H1 (cell line): Measurements from ENCODE around the gene CDK7. TPM values are rescaled to one million over a fixed set of nuclear protein-coding genes. Genes with fewer than 3 reads are reported as not detected.

Experiments used
- CTCF ChIA-PET: fragments of 300-600 bp; sonication (Branson Sonifier 250); formaldehyde crosslinking; loops from one replicate; lab custom pipeline; 2021; ENCODE audit not compliant: partially characterized antibody; lab: Charles Lee
- POLR2A ChIA-PET: fragments of 300-600 bp; sonication (Branson Sonifier 250); formaldehyde crosslinking; loops from one replicate; lab custom pipeline; 2021; ENCODE audit warnings: inconsistent platforms; ENCODE audit not compliant: partially characterized antibody; lab: Charles Lee
- DNase-seq, 2 experiments: peaks; one replicate each; pipeline versions ENCODE4 v3.0.0 to v3.0.0-alpha.2; 2010 to 2022; ENCODE audit warnings: low spot score in 2 of 2, low read depth in 1 of 2, mixed read lengths in 1 of 2
- FAIRE-seq: peaks from 2 replicates; lab custom pipeline; 2011; peaks lifted over from hg19 to GRCh38; lab: Jason Lieb, UNC
- H2AFZ ChIP-seq: 2 replicates; pipeline ENCODE4 v1.8.1; 2012; ENCODE audit warnings: low read length, inconsistent platforms
- H2AK5ac ChIP-seq: 2 replicates; pipeline ENCODE4 v1.6.1; 2013; ENCODE audit warnings: low read depth, low read length
- H2BK120ac ChIP-seq: replicated peaks from 2 replicates; pipeline ENCODE3; 2013; ENCODE audit warnings: low read depth, low read length, inconsistent platforms
- H2BK12ac ChIP-seq: 2 replicates; pipeline ENCODE4 v1.6.1; 2013; ENCODE audit warnings: low read depth, low read length
- H2BK15ac ChIP-seq: 2 replicates; pipeline ENCODE4 v1.6.1; 2013; ENCODE audit warnings: low read length
- H2BK20ac ChIP-seq: 2 replicates; pipeline ENCODE4 v1.6.1; 2013; ENCODE audit warnings: low read length
- H2BK5ac ChIP-seq: 2 replicates; pipeline ENCODE4 v1.6.1; 2013; ENCODE audit warnings: low read depth, low read length
- H3K14ac ChIP-seq: 2 replicates; pipeline ENCODE4 v1.6.1; 2013; ENCODE audit warnings: inconsistent platforms; ENCODE audit not compliant: insufficient read length
- H3K18ac ChIP-seq: 2 replicates; pipeline ENCODE4 v1.6.1; 2013; ENCODE audit warnings: low read length; ENCODE audit errors: extremely low read depth
- H3K23ac ChIP-seq: 2 replicates; pipeline ENCODE4 v1.6.1; 2013; ENCODE audit warnings: inconsistent platforms; ENCODE audit not compliant: insufficient read length
- H3K23me2 ChIP-seq: 2 replicates; pipeline ENCODE4 v1.6.1; 2013; ENCODE audit warnings: low read depth, low read length
- H3K27ac ChIP-seq: 2 replicates; pipeline ENCODE4 v1.6.1; 2011; ENCODE audit warnings: low read depth, low read length, inconsistent platforms
- H3K27me3 ChIP-seq, 4 experiments: replicated peaks in 1 of 4; 1 replicate in 1 of 4; 2 replicates in 3 of 4; pipeline versions ENCODE4 v1.6.1 to v1.8.1; 2011 to 2013; ENCODE audit warnings: low read length in 3 of 4, mild to moderate bottlenecking in 3 of 4, inconsistent platforms in 2 of 4, mixed read lengths in 2 of 4, moderate library complexity in 1 of 4; ENCODE audit not compliant: control insufficient read depth in 3 of 4, insufficient read depth in 3 of 4; ENCODE audit errors: extremely low read depth in 1 of 4
- H3K36me3 ChIP-seq, 4 experiments: 2 replicates each; pipeline versions ENCODE4 v1.6.1 to v1.8.1; 2011 to 2013; ENCODE audit warnings: mild to moderate bottlenecking in 4 of 4, low read length in 3 of 4, moderate library complexity in 2 of 4, control low read depth in 1 of 4, inconsistent platforms in 1 of 4; ENCODE audit not compliant: insufficient read depth in 4 of 4, control insufficient read depth in 2 of 4
- H3K4ac ChIP-seq: replicated peaks from 2 replicates; pipeline ENCODE3; 2013; ENCODE audit warnings: low read length, low read depth, mixed read lengths, inconsistent platforms; ENCODE audit not compliant: insufficient read length
- H3K4me1 ChIP-seq, 4 experiments: replicated peaks in 1 of 4; 1 replicate in 1 of 4; 2 replicates in 3 of 4; pipeline versions ENCODE4 v1.6.1 to v1.8.1; 2011 to 2013; ENCODE audit warnings: low read length in 3 of 4, inconsistent platforms in 2 of 4, mixed read lengths in 1 of 4; ENCODE audit not compliant: insufficient read depth in 4 of 4, control insufficient read depth in 3 of 4
- H3K4me2 ChIP-seq, 2 experiments: 2 replicates each; pipeline versions ENCODE4 v1.6.1 to v1.8.1; 2011 to 2013; ENCODE audit warnings: low read depth in 2 of 2, low read length in 2 of 2, control low read depth in 1 of 2, inconsistent platforms in 1 of 2, mild to moderate bottlenecking in 1 of 2; ENCODE audit not compliant: insufficient read depth in 1 of 2
- H3K4me3 ChIP-seq, 4 experiments: fragments of 200-600, 300-600 bp in 1 of 4; sonication (generic), shearing (Covaris generic), sonication (Bioruptor Twin) in 1 of 4; 2 replicates each; pipeline versions ENCODE4 v1.5.1 to v1.8.1; 2011 to 2016; ENCODE audit warnings: low read length in 4 of 4, low read depth in 3 of 4, control low read depth in 2 of 4, inconsistent platforms in 2 of 4, mild to moderate bottlenecking in 2 of 4, mixed read lengths in 1 of 4, moderate library complexity in 1 of 4; ENCODE audit not compliant: insufficient read depth in 2 of 4; ENCODE audit errors: extremely low read depth in 1 of 4
- H3K56ac ChIP-seq: replicated peaks from 2 replicates; pipeline ENCODE3; 2013; ENCODE audit warnings: low read depth, mild to moderate bottlenecking, mixed read lengths, low read length, inconsistent platforms; ENCODE audit not compliant: insufficient read length
- H3K79me1 ChIP-seq: 2 replicates; pipeline ENCODE4 v1.6.1; 2013; ENCODE audit warnings: low read depth, low read length, control low read depth
- H3K79me2 ChIP-seq, 2 experiments: 2 replicates each; pipeline versions ENCODE4 v1.6.1 to v1.8.1; 2012 to 2013; ENCODE audit warnings: low read length in 2 of 2, mild to moderate bottlenecking in 2 of 2, inconsistent platforms in 1 of 2; ENCODE audit not compliant: insufficient read depth in 2 of 2, control insufficient read depth in 1 of 2
- H3K9ac ChIP-seq, 4 experiments: replicated peaks in 1 of 4; 1 replicate in 1 of 4; 2 replicates in 3 of 4; pipeline versions ENCODE4 v1.6.1 to v1.8.1; 2011 to 2013; ENCODE audit warnings: low read depth in 3 of 4, low read length in 3 of 4, control low read depth in 2 of 4, mild to moderate bottlenecking in 2 of 4, moderate library complexity in 2 of 4, inconsistent platforms in 1 of 4; ENCODE audit errors: extremely low read depth in 1 of 4
- H3K9me3 ChIP-seq, 2 experiments: 2 replicates each; pipeline versions ENCODE4 v1.6.1 to v1.8.1; 2012 to 2013; ENCODE audit warnings: mild to moderate bottlenecking in 2 of 2, moderate library complexity in 2 of 2, control low read depth in 1 of 2, inconsistent platforms in 1 of 2, low read depth in 1 of 2, low read length in 1 of 2, mixed read lengths in 1 of 2; ENCODE audit not compliant: insufficient read depth in 2 of 2
- H4K20me1 ChIP-seq, 2 experiments: replicated peaks in 1 of 2; 2 replicates each; pipeline versions ENCODE3 to v1.8.1; 2011 to 2013; ENCODE audit warnings: inconsistent platforms in 2 of 2, low read length in 2 of 2, mild to moderate bottlenecking in 1 of 2; ENCODE audit not compliant: insufficient read depth in 2 of 2, control insufficient read depth in 1 of 2
- H4K5ac ChIP-seq: 2 replicates; pipeline ENCODE4 v1.6.1; 2013; ENCODE audit warnings: low read length, low read depth, mixed read lengths, inconsistent platforms; ENCODE audit not compliant: insufficient read length
- H4K8ac ChIP-seq: 2 replicates; pipeline ENCODE4 v1.8.0; 2013; ENCODE audit warnings: mild to moderate bottlenecking, moderate library complexity, low read length, inconsistent platforms; ENCODE audit not compliant: insufficient read depth; ENCODE audit errors: extremely low read depth
- H4K91ac ChIP-seq: replicated peaks from 2 replicates; pipeline ENCODE3; 2013; ENCODE audit warnings: low read length, mixed read lengths, inconsistent platforms; ENCODE audit not compliant: insufficient read length
- WGBS, 2 experiments: shearing (Covaris generic) in 1 of 2; methylation state at CpG; one replicate each; pipeline versions ENCODE4 v1.1.6 to v1.1.7; 2013 to 2015; ENCODE audit warnings: low lambda C conversion rate in 2 of 2, mixed read lengths in 2 of 2, inconsistent platforms in 1 of 2, low coverage in 1 of 2, missing lambda C conversion rate in 1 of 2; ENCODE audit not compliant: insufficient replicate concordance in 2 of 2, insufficient coverage in 1 of 2, insufficient read length in 1 of 2; ENCODE audit errors: extremely low coverage in 1 of 2, missing lambda C conversion rate in 1 of 2; 5-methylcytosine and 5-hydroxymethylcytosine counted together
- polyA plus RNA-seq, 7 experiments: library from polyadenylated mRNA; depleted of rRNA in 3 of 7; stranded (reverse) in 5 of 7; unstranded in 2 of 7; fragments of >200 nt in 5 of 7; fragments of 200-250 nt in 2 of 7; gene quantifications; 1 replicate in 5 of 7; 2 replicates in 1 of 7; 4 replicates in 1 of 7; pipeline versions ENCODE4 v1.2.1 to v1.2.3, GENCODE V29; 2011 to 2013; ENCODE audit warnings: missing spikeins in 2 of 7, mixed read lengths in 2 of 7
- total RNA-seq: library from RNA; stranded (reverse); fragmentation: NEBNext Ultra II Directional; extraction: Animal tissue kit (Norgen Biotek cat#: 25700); gene quantifications from 2 replicates; pipeline ENCODE4 v1.2.1, GENCODE V29; 2021

The CDK7 gene
- total and polyA plus RNA-seq, 2 of the 8 experiments (the other 6 are each of a cell fraction or from before 2014, with no cell fraction given) = 39.9 to 63.4 TPM

DNA sequence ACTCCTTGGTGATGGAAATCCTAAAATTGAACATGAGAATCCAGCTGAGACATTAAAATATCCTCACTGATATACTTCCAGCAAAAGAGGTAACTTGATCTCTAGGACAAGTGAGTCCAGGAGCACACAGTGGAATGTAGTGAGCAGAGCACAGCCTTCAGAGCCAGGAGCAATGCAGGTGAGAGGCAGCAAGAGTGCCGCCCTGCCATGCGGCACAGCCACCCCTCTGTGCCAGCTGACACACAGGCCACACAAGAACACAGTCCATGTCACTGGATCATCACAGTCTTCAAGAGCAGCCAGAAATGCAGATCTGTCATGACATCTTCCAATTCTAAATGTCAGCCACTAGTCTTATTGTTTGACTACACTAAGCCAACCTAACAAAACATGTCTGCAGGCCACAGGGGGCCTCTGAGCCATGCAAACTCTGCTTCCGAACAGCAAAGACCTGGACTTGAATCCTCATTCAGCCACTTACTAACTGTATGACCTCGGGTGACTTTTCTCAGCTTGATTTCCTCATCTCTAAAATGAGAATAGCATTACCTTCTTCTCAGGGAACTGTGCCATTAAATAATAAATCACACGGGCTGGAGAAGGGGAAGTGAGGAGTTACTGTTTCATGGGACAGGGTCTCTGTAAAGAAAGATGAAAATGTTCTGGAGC lies 50.9 kb downstream of the CDK7 start:
- Histone ChIP-seq H2BK120ac (no peak overlapping the region), H3K4me2 (no peak overlapping the region), H3K4me1 (peaks cover 0 to 4% (median 0%) of the 10 kb centered on the region in 4 experiments; a peak in 1 of 7 replicates), H4K8ac (0 out of 2 replicates have a peak overlapping the region, but pooled peaks have one; percentile 18), H2BK5ac (no peak overlapping the region), H2AFZ (no peak overlapping the region), H2BK20ac (no peak overlapping the region), H2BK12ac (no peak overlapping the region), H3K27me3 (no peaks in the 10 kb centered on the region), H3K4me3 (no peak overlapping the region), H3K79me1 (no peaks in the 10 kb centered on the region), H2BK15ac (0 out of 2 replicates have a peak overlapping the region, but pooled peaks have one; percentile 49), H2AK5ac (no peak overlapping the region), H4K20me1 (no peaks in the 10 kb centered on the region), H3K27ac (no peak overlapping the region), H3K4ac (no peak overlapping the region), H3K23ac (no peak overlapping the region), H4K91ac (no peak overlapping the region), H4K5ac (no peak overlapping the region), H3K36me3 (no peaks in the 10 kb centered on the region; a peak in 1 of 8 replicates), H3K18ac (no peak overlapping the region), H3K9me3 (no peaks in the 10 kb centered on the region), H3K9ac (no peak overlapping the region), H3K14ac (no peak overlapping the region), H3K79me2 (no peaks in the 10 kb centered on the region), H3K23me2 (no peaks in the 10 kb centered on the region), H3K56ac (no peak overlapping the region)
- no peak for FAIRE-seq
- ChIA-PET CTCF (interaction anchor here (0.5 to 2.1 kb wide), 2 partner anchors 38 to 49 kb away, joined by 3 to 7 read pairs; no protein-coding TSS in a partner anchor), POLR2A (no interaction called here)
- peak in 1 of 2 experiments; percentile 44 for DNase-seq
- WGBS, 2 experiments = 82% methylated on average over 5 of the region's 5 CpGs; no CpG with 5 or more reads in 1 of the 2 experiments
